Hematopoietic multipotent progenitor cell treated with erythropoietin and hydrocortisone succinate and interleukin-3 and kit ligand, for 17 days (in vitro differentiated cells): ENCODE data around the gene KNOP1.
"Not testable (repeated sequence)": the region's sequence is repeated elsewhere in the genome, so short reads cannot be mapped to it uniquely, and the experiment has no call there.

Source experiments
- DNase-seq: peaks from one replicate; pipeline ENCODE4 v3.0.0-alpha.2; 2015; ENCODE audit warnings: low spot score

Gene KNOP1

GRCh38 chr16:19741354-19741753 is 23.3 kb upstream of the KNOP1 start:
- no peak for DNase-seq

GRCh38 chr16:19737306-19738038 is 19.4 kb upstream of the KNOP1 start:
- no peak for DNase-seq

- no peak for DNase-seq
Measured at GRCh38 chr16:19735074-19735867, 17.2 kb upstream of the KNOP1 start.

GRCh38 chr16:19733551-19733950 is 15.5 kb upstream of the KNOP1 start:
- no peak for DNase-seq

GRCh38 chr16:19728636-19728965 is 10.6 kb upstream of the KNOP1 start:
- DNase-seq: no peak

- DNase-seq: no peak
Measured at GRCh38 chr16:19722981-19723380, 5.0 kb upstream of the KNOP1 start.

- no peak for DNase-seq
Measured at GRCh38 chr16:19722269-19722952, 4.4 kb upstream of the KNOP1 start.

GRCh38 chr16:19718624-19718965 is 568 bp upstream of the KNOP1 start:
- no peak for DNase-seq

GRCh38 chr16:19717314-19717713 is 713 bp downstream of the KNOP1 start:
- DNase-seq: no peak

- DNase-seq: not testable (repeated sequence)
Measured at GRCh38 chr16:19716728-19717127, 1.3 kb downstream of the KNOP1 start.

GRCh38 chr16:19716183-19716582 is 1.8 kb downstream of the KNOP1 start:
- no peak for DNase-seq

- no peak for DNase-seq
Measured at GRCh38 chr16:19715566-19715965, 2.5 kb downstream of the KNOP1 start.

- DNase-seq: no peak
Measured at GRCh38 chr16:19713697-19714096, 4.3 kb downstream of the KNOP1 start.

GRCh38 chr16:19712418-19713058 is 5.5 kb downstream of the KNOP1 start:
- DNase-seq: no peak

GRCh38 chr16:19711643-19712042 is 6.4 kb downstream of the KNOP1 start:
- DNase-seq: no peak

- no peak for DNase-seq
Measured at GRCh38 chr16:19710991-19711545, 7.0 kb downstream of the KNOP1 start.

GRCh38 chr16:19710191-19710908 is 7.7 kb downstream of the KNOP1 start:
- DNase-seq: no peak

- no peak for DNase-seq
Measured at GRCh38 chr16:19709381-19710136, 8.5 kb downstream of the KNOP1 start.

- no peak for DNase-seq
Measured at GRCh38 chr16:19708296-19709205, 9.5 kb downstream of the KNOP1 start.
